GM12892 (cell line): Measurements from ENCODE around the gene PRMT5.

Experiments
- POLR2A ChIP-seq: IDR thresholded peaks from 2 replicates; pipeline ENCODE4 v1.6.1; 2011; ENCODE audit warnings: low read depth, low read length, control low read depth
- POLR2AphosphoS5 ChIP-seq: IDR thresholded peaks from 2 replicates; pipeline ENCODE4 v1.6.1; 2011; ENCODE audit warnings: low read depth, low read length, control low read depth

DNA sequence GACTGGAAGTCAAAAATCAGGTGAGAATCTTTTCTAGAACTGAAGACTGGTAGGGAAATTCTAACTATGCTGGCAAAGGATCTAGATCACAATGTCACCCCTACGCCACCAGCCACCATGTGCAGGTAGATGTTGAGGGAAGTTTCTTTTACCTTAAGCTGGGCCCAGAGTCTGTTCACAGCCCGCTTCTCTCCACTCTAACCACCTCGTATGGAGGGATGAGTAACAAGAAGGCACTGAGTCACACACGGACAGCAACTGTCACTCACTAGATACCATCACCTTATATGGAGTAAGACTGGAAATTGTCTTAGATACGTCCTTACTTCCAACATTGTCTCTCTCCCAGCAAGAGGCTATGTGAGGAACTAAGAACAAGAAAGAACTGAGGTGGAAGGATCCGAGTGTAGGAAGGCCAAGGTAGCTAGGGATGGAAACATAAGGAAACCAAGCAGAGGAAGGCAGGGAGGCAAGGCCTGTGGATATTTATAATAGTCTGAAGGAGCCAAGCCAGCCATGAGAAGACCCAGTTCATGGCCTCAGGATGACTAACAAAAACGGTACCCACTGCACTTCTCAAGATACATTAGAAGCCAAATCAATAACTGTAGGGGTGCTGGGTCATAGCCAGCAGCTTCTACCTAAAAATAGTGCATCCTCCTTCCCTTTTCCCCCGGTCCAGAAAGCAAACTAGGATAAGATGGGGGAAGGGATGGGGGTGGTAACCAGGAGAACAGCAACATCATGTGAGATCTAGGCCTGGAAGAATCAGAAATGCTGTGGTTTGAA is 30.7 kb downstream of the PRMT5 start:
- no peak for TF ChIP-seq POLR2A
- no peak for TF ChIP-seq POLR2AphosphoS5
